NCI-H128 (cell line): ENCODE measurements around the gene DDI2.

ENCODE experiments used
- DNase-seq: peaks from one replicate; lab custom pipeline; 2025; ENCODE audit not compliant: unreplicated experiment; lab: John Stamatoyannopoulos, UW

Gene DDI2

DNA sequence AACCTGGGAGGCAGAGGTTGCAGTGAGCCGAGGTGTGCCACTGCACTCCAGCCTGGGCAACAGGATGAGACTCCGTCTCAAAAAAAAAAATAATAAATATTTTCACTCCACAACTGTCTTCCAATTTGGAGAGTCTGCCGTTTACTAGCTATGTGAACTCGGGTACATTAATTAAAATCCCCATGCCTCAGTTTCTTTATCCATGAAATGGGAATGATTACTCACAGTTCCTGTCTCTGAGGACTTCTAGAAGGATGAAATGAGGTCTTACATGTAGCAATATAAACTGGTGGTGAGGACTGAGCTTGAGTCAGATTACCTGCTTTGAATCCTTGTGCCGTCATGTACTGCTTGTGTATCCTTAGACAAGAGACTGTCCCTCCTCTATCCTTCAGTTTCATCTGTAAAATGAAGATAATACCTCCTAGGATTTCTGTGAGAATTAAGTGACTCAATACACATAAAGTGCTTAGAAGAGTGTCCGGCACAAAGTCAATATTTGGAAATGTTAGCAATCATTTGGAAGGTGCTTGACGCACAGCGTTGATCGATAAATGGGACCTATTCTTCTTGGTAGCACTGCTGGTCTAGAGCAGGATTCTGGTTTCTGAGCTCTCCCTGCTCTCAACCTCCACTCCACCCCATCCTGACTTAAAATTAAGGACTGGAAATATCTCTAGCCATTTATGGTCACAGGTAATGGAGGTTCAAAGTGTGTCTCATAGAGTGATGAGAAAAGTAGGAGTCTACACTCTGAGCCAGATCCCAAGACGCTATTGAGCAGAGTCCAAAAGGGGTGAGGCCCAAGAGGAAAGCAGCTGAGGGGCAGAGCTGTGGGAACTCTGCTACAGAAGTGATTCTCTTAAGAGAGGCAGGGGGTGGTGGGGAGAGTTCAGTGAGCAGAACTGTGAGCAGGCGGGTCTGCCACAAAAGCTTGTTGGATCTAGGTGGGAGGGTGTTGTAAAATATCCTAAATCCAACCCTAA, 11.6 kb upstream of the DDI2 start:
- DNase-seq: no peak

DNA sequence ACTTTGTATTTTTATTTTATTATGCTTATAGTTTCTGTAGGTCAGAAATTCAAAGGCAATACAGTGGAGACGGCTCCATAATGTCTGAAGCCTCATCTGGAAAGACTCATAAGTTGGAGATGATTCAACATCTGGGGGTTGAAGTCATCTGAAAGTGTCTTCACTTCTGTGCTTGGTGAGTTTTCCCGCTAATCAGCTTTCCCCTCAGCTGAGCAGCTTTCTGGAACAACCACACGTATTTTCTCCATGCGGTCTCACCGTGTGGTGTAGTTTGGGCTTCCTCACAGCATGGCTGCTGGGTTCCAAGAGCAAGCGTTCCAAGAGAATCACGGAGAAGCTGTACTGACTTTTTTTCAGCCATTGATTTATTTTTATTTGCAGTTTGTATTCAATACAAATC, 7.6 kb upstream of the DDI2 start:
- no peak for DNase-seq

DNA sequence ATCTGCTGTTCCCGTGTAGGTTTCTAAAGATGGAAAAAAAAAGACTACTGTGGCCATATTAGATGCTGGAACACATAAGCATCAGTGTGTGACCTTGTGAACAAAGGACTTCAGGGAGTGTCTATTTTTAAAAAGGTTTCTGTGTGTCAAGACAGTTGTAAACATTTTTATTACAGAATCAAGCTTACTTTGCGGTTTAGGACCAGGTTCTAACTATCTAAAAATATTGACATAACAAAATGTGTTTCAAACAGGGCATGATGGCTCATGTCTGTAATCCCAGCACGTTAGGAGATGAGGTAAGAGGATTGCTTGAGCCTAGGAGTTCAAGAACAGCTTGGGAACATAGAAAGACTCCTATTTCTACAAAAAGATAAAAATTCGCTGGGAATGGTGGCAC, 7.1 kb upstream of the DDI2 start:
- DNase-seq: no peak

DNA sequence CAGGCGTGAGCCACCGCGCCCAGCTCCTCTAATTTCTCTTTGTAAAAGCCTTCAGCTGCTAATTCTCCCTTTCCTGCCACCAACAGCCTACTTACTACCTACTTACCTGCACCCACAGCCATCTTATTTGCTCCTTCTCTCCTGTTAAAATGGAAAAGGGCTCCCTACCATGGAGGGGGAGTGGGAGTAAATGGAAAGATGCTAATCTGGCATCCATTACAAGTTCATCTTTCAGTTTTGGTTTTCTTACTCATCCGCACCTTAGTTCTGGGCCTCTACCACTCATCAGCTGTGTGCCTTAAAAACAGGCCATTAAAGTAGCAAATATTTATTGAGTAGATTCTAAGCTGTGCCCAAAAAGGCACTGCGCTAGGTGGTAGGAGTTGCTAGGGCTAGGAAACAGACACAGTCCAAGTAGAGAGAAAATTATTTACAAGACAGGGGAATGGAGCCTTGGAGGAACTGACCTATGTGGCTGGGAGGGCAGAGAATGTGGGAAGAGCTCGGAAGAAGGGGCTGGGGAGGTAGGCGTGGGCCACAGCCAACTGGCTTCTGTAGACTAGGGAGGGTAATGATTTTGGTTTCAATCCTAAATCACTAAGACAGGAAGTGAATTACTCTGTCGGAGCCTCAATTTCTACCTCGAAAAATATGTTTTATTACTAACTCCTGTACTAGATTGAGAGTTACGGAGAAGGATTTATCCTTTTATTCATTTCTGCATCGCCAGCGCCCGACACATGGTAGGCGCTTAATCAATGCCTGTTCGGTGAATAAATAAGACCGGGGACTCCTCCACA, 685 bp upstream of the DDI2 start:
- DNase-seq: no peak

DNA sequence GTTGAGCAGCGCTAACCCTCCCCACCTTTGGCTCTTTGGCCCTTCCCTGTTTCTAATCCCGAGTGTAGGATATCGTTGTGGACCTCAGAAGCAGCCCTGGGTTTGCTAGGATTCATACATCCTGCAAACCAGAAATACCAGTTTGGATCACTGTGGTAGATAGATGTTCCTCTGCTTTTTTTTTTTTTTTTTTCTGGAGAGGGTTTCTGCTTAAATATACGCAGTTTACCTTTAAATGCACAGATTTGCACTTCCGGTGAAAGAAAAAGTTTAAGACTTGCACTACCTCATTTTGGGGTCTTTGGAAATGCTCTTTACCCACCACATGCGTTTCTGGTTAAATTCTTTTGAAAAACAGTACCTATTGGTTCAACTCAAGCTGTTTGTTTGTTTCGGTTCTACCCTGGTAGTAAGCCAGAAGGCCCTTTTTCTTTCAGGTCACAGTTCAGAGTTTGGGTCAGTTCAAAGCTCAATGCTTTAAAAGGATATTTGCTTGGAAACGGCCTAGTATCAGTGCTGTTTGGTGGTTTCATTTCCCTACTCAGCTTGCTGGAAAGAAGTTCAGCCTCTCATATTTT, 908 bp downstream of the DDI2 start:
- peak; percentile 19 for DNase-seq

DNA sequence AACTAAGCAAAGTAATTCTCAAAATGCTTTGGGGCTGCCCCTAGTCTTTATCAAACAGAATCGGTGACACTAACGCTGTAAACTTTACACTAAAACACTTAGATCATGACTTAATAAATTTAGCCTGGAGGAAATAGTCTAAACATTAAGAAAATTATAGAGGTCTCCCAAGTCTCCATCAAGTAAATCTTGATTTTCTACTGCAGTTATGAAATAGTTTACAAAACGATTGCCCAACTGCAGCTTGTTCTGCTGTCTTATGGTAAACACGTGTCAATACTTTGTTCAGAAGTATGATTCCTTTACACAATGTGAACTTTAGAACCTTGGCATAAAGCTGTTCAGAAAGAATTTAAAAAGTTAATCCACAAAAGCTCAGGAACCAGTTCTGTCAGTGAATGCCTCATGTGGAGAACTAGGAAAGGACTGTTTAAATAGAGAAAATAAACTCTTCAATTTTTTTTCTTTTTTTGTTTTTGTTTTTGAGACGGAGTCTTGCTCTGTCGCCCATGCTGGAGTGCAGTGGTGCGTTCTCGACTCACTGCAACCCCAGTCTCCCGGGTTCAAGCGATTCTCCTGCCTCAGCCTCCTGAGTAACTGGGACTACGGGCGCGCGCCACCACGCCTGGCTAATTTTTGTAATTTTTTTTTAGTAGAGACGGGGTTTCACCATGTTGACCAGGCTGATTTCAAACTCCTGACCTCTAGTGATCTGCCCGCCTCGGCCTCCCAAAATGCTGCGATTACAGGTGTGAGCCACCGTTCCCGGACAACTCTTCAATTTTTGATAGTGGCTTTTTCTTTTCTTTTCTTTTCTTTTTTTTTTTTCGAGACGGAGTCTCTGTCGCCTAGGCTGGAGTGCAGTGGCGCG, 1.6 kb downstream of the DDI2 start:
- DNase-seq: no peak

DNA sequence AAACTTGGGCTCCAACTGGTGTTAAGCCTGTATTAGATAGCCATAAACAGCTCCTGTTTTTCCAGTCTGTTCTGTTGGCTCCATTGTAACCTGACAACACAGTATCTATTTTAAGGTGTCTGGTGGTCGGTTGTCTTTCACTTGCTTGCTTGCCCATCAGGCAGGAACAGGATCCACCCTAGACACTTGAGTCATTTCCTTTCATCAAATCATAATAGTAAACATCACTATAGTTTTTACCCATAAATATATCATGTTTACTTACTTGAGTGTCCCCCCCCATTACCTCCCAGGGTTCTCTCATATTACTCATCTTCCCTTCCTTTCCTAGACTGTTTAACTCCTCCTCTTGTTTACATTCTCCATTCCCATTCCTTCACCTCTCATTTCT, 2.9 kb downstream of the DDI2 start:
- DNase-seq: no peak

DNA sequence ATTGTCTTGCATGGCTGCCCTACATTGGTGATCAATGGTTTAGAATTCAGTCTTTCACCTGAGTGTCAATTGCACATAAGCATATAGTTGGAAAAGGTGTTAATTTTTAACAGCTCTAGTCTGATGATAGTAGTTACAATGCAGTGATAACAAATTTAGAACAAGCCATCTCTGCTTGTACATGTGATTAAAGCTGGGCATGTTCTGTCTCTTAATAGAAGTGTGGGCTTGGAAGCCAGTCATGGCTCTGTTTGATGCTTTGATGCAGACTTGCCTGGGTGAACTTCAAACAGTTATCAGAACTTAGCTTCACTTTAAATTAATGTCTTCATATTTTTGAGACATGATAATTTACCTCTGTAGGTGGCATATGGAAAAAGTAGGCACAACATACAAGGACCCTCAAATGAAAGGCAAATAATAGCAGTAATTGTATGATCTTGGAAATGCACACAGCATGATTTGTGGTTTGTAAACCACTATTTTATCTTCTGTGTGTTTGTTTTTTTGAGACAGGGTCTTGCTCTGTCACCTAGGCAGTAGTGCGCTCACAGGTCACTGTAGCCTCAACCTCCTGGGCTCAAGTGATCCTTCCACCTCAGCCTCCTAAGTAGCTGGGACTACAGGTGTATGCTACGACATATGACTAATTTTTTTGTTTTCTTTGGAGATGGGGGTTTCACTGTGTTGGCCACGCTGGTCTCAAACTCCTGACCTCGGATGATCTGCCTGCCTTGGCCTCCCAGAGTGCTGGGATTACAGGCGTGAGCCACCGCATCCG, 3.8 kb downstream of the DDI2 start:
- DNase-seq: no peak

DNA sequence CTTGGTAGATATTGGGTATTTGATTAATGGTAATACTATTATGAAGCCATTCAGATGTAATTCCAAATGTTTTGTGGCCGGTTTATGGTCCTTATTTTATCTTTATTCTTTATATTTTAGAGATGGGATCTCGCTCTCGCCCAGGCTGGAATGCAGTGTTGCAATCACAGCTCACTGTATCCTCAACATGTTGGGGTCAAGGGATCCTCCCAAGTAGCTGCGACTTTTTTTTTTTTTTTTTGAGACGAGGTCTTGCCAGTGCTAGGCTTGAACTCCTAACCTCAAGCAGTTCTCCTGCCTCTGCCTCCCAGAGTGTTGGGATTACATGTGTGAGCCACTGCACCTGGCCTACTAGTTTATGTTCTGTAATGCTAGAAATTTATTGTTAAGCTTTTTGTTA, 4.7 kb downstream of the DDI2 start:
- no peak for DNase-seq

DNA sequence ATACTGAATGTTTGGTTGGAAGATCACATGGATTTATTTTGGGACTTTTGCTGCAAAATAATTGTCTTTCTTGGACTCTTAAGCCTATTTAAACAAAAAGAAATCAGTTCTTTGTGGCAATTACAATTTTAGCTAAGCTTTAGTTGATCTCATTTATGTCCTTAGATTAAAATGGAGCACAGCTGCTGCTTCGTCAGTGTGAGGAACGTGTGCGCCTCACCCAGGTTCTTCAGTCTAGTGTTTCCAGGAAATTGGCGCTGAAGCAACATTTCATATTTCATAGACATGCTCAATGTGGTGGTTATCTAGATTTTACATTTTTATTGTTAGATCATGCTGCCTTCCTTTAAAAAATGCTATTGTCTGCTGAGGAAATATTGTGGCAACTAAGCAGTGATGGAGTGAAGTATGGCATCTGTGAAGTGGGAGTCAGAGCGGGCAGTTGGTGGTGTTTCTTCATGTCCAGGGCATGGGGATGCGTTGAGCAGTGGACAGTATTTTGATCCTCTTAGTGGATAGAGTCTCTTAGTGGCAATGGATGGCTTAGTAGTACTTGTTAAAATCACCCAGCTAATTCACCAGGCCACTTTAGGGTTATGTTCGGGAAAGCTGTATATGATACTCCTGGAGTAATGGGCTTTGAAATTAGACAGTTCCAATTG, 5.6 kb downstream of the DDI2 start:
- DNase-seq: no peak

DNA sequence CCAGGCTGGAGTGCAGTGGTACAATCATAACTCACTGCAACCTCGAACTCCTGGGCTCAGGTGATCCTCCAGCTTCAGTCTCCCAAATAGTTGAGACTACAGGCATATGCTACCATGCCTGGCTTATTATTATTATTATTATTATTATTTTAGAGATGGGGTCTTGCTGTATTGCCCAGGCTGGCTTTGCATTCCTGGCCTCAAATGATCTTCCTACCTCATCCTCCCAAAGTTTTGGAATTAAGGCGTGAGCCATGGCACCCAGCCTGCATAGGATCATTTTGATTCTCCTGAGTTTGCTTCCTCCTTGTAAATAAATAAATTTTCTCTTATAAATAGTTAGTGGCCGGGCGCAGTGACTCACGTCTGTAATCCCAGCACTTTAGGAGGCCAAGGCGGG, 6.2 kb downstream of the DDI2 start:
- DNase-seq: no peak

DNA sequence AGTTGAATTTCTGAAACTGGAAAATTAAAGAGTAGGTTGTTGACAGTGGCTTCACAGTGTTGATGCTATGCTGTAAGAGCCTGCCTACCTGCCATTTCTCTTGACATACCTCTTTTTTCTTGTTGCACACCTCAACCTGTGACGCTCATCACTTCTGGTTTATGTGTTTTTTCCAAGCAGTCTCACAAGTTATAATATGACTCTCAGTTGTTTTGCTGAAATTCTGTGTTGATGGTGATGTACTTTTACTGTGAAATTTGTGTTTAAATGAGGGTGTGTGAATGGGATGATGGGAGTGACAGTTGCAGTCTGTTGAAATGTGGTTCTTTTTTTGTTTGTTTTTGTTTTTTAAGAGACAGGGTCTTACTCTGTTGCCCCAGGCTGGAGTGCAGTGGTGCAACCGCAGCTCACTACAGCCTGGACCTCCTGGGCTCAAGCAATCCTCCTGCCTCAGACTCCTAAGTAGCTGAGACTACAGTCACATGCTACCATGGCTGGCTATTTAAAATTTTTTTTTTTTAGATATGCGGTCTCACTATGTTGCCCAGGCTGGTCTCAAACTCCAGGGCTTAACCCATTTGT, 7.0 kb downstream of the DDI2 start:
- no peak for DNase-seq

DNA sequence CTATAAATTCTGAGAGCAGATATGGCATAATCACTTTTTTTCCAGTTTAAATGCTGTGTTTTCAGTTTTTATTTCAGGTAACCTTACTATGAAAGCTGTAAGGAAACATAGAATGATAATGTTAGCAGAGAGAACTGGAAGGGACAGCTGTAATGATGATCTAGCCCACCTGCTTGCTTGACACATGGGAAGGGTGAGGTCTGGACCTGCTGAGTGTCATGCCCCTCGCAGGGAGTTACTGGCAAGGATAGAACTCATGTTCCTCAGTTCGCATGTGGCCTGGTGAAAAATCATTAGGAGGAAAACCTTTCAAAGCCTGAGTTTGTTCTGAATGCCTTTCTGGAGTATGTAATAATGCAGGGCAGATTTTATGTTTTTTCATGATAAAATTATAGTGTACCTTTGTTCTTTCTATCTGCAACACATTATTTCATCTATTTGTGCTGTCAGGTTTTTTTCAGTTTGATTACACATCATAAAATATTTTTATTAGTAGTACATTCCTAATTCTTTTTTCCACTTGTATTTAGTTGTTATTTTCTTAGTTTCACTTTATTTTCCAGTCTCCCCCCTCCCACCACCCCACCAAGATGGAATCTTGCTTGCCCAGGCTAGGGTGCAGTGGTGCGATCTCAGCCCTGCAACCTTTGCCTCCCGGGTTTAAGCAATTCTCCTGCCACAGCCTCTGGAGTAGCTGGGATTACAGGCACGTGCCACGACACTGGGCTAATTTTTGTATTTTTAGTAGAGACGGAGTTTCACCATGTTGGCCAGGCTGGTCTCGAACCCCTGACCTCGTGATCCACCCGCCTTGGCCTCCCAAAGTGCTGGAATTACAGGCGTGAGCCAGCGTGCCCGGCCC, 8.0 kb downstream of the DDI2 start:
- no peak for DNase-seq

DNA sequence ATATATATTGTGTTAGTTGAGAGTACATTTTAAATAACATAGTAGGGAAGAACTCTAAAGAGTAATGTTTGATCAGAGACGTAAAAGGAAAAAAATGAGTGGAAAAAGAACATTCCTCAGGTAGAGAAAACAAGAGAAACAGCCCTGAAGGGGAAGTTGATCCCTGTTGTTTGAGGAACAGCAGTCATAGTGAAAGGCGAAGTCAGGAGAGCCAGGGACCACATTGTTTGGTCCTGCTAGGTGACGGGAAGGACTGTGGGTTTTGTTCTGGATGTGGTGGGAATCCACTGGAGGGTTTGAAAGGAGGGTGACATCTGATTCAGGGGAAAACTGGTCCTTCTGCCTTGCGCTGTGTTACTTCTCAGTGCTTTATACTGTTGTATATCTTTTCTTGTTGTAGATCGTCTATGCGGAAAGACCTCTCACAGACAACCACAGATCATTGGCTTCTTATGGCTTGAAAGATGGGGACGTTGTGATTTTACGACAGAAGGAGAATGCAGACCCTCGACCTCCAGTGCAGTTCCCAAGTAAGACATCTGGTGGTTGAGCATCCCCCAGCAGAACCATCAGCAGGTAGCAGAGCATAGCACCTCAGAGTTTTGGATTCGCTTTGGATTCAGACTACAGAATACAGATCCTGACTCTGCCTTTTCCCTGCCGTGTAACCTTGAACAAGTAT, 9.2 kb downstream of the DDI2 start:
- no peak for DNase-seq

DNA sequence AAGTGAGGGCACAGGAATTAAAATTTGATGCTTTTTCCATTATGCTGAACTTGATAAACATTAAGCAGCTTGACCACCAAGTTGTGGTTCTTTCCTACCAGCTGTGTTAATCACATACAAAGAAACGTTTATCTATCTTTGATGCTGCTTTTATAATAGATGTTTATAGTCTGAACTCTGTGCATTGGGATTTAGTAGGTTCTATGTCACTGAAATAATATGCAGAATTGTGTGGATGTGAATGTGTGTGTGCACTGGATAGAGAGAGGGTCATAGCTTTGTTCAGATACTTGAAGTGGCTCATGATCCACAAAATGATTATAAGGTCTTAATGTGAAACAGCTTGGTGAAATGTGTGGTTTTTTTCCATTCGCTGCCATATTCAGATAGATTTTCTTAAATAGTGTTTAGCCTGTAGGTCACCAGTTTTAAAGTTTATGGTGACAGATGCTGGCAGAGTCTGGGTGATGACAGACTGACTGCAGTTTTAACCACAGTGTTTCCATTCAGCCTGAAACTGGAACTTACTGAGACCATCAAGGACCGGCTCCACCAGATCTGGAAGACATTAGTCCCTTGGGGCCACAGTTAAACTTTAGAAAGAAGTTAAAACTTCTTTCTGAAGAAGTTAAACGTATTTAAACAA, 10.2 kb downstream of the DDI2 start:
- DNase-seq: no peak

DNA sequence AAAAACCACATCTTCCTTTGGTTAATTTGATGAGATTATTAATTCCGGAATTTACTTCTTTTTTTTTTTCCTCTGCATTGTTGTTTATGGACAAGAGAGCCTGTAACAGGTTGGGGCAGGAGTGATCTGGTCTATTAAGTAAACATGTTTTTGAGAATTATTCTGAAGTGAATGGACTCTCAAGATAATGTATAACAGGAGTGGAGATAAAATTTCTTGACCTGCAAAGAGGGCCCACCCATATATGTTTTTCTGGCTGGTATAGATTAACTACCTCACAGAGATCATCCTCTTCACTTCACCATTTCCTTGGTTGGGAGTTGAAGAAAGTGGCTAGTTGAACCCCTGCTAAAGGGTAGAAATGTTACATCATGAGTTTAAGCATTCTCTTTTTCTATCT, 10.7 kb downstream of the DDI2 start:
- no peak for DNase-seq

DNA sequence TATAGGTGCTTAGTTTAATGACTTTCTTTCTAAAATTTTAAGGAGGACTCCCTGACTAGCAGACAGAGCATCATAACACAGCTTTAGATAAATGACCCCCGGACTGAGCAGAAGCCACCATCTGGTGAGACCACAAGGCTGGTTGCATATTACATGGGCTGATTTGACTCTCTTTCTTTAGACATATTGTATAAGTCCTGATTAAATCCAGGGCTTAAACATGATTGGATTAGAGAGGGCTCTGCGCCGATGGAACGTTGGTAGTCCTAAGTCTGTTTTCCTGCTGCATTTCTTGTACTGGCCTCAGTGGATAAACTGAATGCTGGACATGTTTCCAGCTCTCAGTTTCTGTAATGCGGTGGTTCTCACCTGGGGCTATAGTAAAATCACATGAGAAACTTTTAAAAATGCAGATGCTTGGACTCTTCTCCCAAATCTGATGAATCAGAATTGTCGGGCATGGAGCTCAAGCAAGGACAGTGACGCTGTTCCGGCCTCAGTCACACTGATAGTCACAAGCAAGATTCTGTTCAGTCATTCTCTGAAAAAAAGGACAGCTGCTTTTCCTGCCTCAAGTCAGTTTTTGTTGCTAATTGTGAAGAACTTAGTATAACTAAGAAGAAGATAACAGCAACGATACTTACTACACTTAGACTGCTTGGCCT, 16.6 kb downstream of the DDI2 start:
- DNase-seq: no peak
